OCI-LY3 (cell line): ENCODE results near the gene WASF2.

Experiments used
- H2AFZ ChIP-seq: fragments of 200-600, 300-600 bp; shearing (Covaris generic); 2 replicates; pipeline ENCODE4 v1.6.0; 2014; ENCODE audit warnings: antibody characterized with exemption, low read depth, low read length
- H3K27ac ChIP-seq: fragments of 200-600, 300-600 bp; sonication (generic); 2 replicates; pipeline ENCODE4 v1.5.1; 2014; ENCODE audit warnings: mild to moderate bottlenecking, low read length, moderate library complexity, mixed read lengths
- H3K27me3 ChIP-seq: fragments of 200-600, 300-600 bp; sonication (generic); 2 replicates; pipeline ENCODE4 v1.6.1; 2014; ENCODE audit warnings: low read depth, low read length, mixed read lengths
- H3K36me3 ChIP-seq: fragments of 200-600, 300-600 bp; sonication (generic); replicated peaks from 2 replicates; pipeline ENCODE3; 2014; ENCODE audit warnings: low read depth, low read length, mixed read lengths
- H3K4me1 ChIP-seq: fragments of 300-600, 200-600 bp; sonication (generic); 2 replicates; pipeline ENCODE4 v1.6.1; 2014; ENCODE audit warnings: low read length, mixed read lengths
- H3K4me2 ChIP-seq: fragments of 200-600, 300-600 bp; sonication (generic); 2 replicates; pipeline ENCODE4 v1.6.1; 2014; ENCODE audit warnings: low read length, mixed read lengths
- H3K4me3 ChIP-seq: fragments of 300-600, 200-600 bp; sonication (generic); 2 replicates; pipeline ENCODE4 v1.5.1; 2014; ENCODE audit warnings: antibody characterized with exemption, mild to moderate bottlenecking, low read length, moderate library complexity
- H3K79me2 ChIP-seq: fragments of 300-600, 200-600 bp; shearing (Covaris generic); 2 replicates; pipeline ENCODE4 v1.6.1; 2014; ENCODE audit warnings: mild to moderate bottlenecking, low read length, mixed read lengths
- H3K9ac ChIP-seq: fragments of 300-600, 200-600 bp; shearing (Covaris generic); 2 replicates; pipeline ENCODE4 v1.6.0; 2014; ENCODE audit warnings: mild to moderate bottlenecking, low read length, moderate library complexity
- H3K9me3 ChIP-seq: fragments of 200-600, 300-600 bp; shearing (Covaris generic); 2 replicates; pipeline ENCODE4 v1.6.1; 2014; ENCODE audit warnings: low read length, mixed read lengths; ENCODE audit not compliant: insufficient read depth
- H4K20me1 ChIP-seq: fragments of 200-600, 300-600 bp; sonication (generic); 2 replicates; pipeline ENCODE4 v1.6.1; 2016; ENCODE audit warnings: low read length, mixed read lengths; ENCODE audit not compliant: insufficient read depth
- CTCF ChIP-seq: fragments of 200-600, 300-600 bp; sonication (generic); IDR thresholded peaks from 2 replicates; pipeline ENCODE4 v1.5.1; 2014; ENCODE audit warnings: antibody characterized with exemption, low read length, low read depth
- EZH2phosphoT487 ChIP-seq: fragments of 200-600 bp; shearing (Covaris generic); IDR thresholded peaks from 2 replicates; pipeline ENCODE4 v1.6.1; 2018; ENCODE audit warnings: antibody characterized with exemption, mixed run types, low read depth

Gene WASF2

GRCh38 chr1:27523337-27524020, 33.5 kb upstream of the WASF2 start:
- peaks cover 2% of the 10 kb centered on the region; the same call in 1 of the 2 replicates for H3K27me3 ChIP-seq
- peaks cover 14% of the 10 kb centered on the region for H3K4me1 ChIP-seq
- H3K4me2 ChIP-seq = no peak overlapping the region
- no peak overlapping the region for H2AFZ ChIP-seq
- no peak overlapping the region for H3K27ac ChIP-seq
- no peaks in the 10 kb centered on the region for H3K9me3 ChIP-seq
- no peaks in the 10 kb centered on the region for H3K36me3 ChIP-seq
- no peak for TF ChIP-seq EZH2phosphoT487
- H4K20me1 ChIP-seq = no peaks in the 10 kb centered on the region
- no peak overlapping the region for H3K9ac ChIP-seq
- no peak overlapping the region for H3K4me3 ChIP-seq
- H3K79me2 ChIP-seq = no peaks in the 10 kb centered on the region

GRCh38 chr1:27522432-27523336, 32.7 kb upstream of the WASF2 start:
- Histone ChIP-seq H3K4me1 (peaks cover 12% of the 10 kb centered on the region), H3K79me2 (no peaks in the 10 kb centered on the region), H3K4me3 (no peak overlapping the region), H3K9ac (no peak overlapping the region), H3K27me3 (no peaks in the 10 kb centered on the region), H3K4me2 (no peak overlapping the region), H3K27ac (no peak overlapping the region), H4K20me1 (no peaks in the 10 kb centered on the region), H3K36me3 (no peaks in the 10 kb centered on the region), H2AFZ (no peak overlapping the region), H3K9me3 (no peaks in the 10 kb centered on the region)
- TF ChIP-seq EZH2phosphoT487 (no peak), CTCF (0 out of 2 replicates have a peak, but pooled peaks have one; percentile 6)

GRCh38 chr1:27521861-27522431, 32.0 kb upstream of the WASF2 start:
- Histone ChIP-seq H3K4me2 (no peak overlapping the region), H3K79me2 (no peaks in the 10 kb centered on the region), H2AFZ (no peak overlapping the region), H3K27ac (no peak overlapping the region), H3K9ac (no peak overlapping the region), H3K4me1 (peaks cover 7% of the 10 kb centered on the region), H3K9me3 (no peaks in the 10 kb centered on the region), H4K20me1 (no peaks in the 10 kb centered on the region), H3K36me3 (no peaks in the 10 kb centered on the region), H3K27me3 (no peaks in the 10 kb centered on the region), H3K4me3 (no peak overlapping the region)
- TF ChIP-seq CTCF (no peak), EZH2phosphoT487 (no peak)

DNA sequence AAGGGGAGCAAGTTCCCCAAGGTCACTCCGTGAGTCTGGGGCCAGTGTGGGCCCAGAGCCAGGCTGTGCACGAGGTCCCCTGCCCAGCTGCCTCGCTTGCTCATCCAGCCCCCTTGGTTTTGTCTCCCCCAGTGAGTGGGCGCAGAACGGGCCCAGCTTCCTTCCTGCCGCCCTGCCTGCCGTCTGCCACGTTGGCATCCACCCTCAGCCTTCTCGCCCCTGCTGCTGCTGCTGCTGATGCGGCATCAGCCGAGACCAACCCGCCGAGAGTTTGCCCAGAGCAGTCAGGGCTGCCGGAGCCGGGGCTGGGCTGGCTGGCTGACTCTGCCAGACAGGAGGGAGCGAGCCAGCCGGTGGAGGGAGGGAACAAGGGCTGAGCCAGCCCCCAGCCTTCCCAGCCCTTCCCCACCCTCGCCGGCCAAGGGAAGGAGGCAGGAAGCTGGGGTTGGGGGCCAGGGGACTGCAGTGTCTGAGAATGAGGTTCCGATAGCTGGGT, 31.4 kb upstream of the WASF2 start:
- no peaks in the 10 kb centered on the region for H3K36me3 ChIP-seq
- H2AFZ ChIP-seq = no peak overlapping the region
- no peaks in the 10 kb centered on the region for H3K9me3 ChIP-seq
- no peak for TF ChIP-seq CTCF
- no peak for TF ChIP-seq EZH2phosphoT487
- H3K27ac ChIP-seq = no peak overlapping the region
- H3K27me3 ChIP-seq = no peaks in the 10 kb centered on the region
- no peaks in the 10 kb centered on the region for H3K79me2 ChIP-seq
- no peak overlapping the region for H3K4me3 ChIP-seq
- no peak overlapping the region for H3K9ac ChIP-seq
- H3K4me1 ChIP-seq = peaks cover 7% of the 10 kb centered on the region
- H4K20me1 ChIP-seq = no peaks in the 10 kb centered on the region
- no peak overlapping the region for H3K4me2 ChIP-seq
